ENCODE measurements around the gene KIAA1217. TPM values are rescaled to one million over a fixed set of nuclear protein-coding genes. Genes with fewer than 3 reads are reported as not detected.
"Not testable (repeated sequence)": the region's sequence is repeated elsewhere in the genome, so short reads cannot be mapped to it uniquely, and the experiment has no call there.

Gene KIAA1217
- polyA plus RNA-seq, 3 donors = not detected

DNA sequence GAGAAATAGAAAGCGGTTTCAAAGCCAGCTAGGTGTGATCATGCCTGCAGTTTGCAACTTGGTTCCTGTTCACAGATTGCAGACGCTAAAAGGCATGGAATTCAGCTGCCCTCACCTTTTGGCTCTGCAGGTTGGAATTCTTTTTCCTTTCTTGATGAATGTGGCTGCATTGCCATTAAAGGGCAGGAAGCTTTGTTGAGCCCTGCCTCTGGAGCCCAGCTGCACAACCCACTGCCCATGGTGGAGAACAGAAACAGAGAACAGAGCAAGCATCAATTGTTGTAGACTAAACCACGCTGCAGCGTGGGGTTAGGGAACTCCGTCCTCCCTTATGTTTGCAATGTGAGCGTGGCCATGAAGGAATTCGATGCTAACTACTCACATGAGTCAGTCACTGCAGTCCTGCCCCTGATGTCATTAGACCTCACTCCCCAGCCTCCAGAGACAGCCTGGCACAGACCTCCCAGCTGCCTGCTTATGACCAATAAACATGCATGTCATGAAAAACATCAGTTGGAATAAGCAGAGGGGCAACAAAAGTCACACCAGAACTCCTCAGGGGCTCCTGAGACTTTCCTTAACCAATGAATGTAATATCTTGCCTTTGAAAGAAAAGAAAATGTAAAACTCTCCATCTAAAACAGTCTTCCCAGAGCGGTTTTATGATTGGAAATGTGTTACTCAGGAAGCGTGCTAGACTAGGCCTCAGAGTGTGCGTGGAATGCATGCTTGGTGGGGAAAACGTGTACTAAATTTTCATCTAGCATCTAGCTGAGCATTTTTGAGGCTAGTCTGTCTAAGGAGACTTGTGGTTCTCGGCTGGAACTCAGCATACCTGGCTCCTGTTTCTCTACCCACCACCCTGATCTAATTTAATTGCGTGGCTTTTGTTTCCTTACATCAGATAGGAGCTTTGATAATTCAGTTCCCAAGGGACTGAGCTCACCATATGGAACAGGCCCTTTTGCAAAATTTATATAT is 232.2 kb downstream of the KIAA1217 start:
- WGBS (ENCODE audit: insufficient coverage) = 82% methylated on average over 9 of the region's 13 CpGs

DNA sequence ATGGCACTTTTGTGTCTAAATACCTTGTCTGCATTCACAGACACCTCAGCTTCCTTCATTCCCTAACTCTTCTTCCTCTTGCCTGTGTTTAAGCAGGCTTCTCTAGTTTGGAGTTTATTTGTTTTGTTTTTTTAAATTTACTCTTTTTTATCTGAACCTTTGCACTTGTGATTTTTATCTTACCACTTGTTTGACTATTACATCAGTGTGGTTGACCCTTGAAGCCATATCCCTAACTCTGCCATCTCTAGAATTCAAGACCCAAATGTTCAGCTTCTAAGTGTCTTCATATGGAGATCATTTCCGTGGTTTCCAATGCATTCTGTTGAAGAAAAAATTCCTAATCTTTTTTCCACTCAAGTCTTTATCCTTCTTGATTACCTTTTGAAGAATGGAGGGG is 233.3 kb downstream of the KIAA1217 start:
- Histone ChIP-seq H3K27me3 (ENCODE audit: control insufficient read depth in 2 of 2, insufficient read depth in 2 of 2, low read length in 2 of 2) (no peaks in the 10 kb centered on the region), H3K79me2 (ENCODE audit: insufficient read depth, low read length) (no peaks in the 10 kb centered on the region), H2AFZ (ENCODE audit: insufficient read depth, low read depth, low read length, poor library complexity, severe bottlenecking) (no peak overlapping the region), H3K9me3 (replicated peaks in 1 of 2; ENCODE audit: control insufficient read depth in 1 of 2, insufficient read depth in 1 of 2, low read length in 2 of 2) (no peaks in the 10 kb centered on the region), H3K4me1 (ENCODE audit: control insufficient read depth in 1 of 2, insufficient read depth in 2 of 2, low read length in 2 of 2) (no peaks in the 10 kb centered on the region), H3K36me3 (replicated peaks in 1 of 2; ENCODE audit: control insufficient read depth in 1 of 2, insufficient read depth in 2 of 2, low read length in 2 of 2) (no peaks in the 10 kb centered on the region), H3K9ac (ENCODE audit: insufficient read depth, low read length, poor library complexity, severe bottlenecking) (no peak overlapping the region), H3K4me3 (replicated peaks in 1 of 3; ENCODE audit: low read depth in 2 of 3, low read length in 3 of 3) (no peak overlapping the region), H3K4me2 (replicated peaks; ENCODE audit: extremely low read depth, low read length, poor library complexity, severe bottlenecking) (no peak overlapping the region), H4K20me1 (ENCODE audit: insufficient read depth, low read length) (no peaks in the 10 kb centered on the region), H3K27ac (ENCODE audit: low read depth in 1 of 2, low read length in 2 of 2) (no peak overlapping the region)
- DNase-seq = no peak
- Mint-ChIP-seq H3K27me3 (ENCODE audit: low read depth in 3 of 3) (no peaks in the 10 kb centered on the region), H3K9me3 (peaks cover 0 to 6% (median 0%) of the 10 kb centered on the region in 7 donors), H3K36me3 (no peaks in the 10 kb centered on the region), H3K27ac (no peak overlapping the region), H3K4me1 (no peaks in the 10 kb centered on the region), H3K4me3 (no peak overlapping the region)
- TF ChIP-seq, protein P1, sequence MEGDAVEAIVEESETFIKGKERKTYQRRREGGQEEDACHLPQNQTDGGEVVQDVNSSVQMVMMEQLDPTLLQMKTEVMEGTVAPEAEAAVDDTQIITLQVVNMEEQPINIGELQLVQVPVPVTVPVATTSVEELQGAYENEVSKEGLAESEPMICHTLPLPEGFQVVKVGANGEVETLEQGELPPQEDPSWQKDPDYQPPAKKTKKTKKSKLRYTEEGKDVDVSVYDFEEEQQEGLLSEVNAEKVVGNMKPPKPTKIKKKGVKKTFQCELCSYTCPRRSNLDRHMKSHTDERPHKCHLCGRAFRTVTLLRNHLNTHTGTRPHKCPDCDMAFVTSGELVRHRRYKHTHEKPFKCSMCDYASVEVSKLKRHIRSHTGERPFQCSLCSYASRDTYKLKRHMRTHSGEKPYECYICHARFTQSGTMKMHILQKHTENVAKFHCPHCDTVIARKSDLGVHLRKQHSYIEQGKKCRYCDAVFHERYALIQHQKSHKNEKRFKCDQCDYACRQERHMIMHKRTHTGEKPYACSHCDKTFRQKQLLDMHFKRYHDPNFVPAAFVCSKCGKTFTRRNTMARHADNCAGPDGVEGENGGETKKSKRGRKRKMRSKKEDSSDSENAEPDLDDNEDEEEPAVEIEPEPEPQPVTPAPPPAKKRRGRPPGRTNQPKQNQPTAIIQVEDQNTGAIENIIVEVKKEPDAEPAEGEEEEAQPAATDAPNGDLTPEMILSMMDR (IDR thresholded peaks at IDR 0.05) = no peak
- intact Hi-C loops (cut with micrococcal nuclease) = no loop called here
- no CpG with 5 or more reads among the region's 1 CpG for WGBS (ENCODE audit: insufficient coverage)

More for the DNA sequence above, 232.2 kb downstream of the KIAA1217 start:
- Histone ChIP-seq H3K4me1 (ENCODE audit: control insufficient read depth in 1 of 2, insufficient read depth in 2 of 2, low read length in 2 of 2) (no peaks in the 10 kb centered on the region), H3K9ac (ENCODE audit: insufficient read depth, low read length, poor library complexity, severe bottlenecking) (no peak overlapping the region), H4K20me1 (ENCODE audit: insufficient read depth, low read length) (no peaks in the 10 kb centered on the region), H3K4me3 (replicated peaks in 1 of 3; ENCODE audit: low read depth in 2 of 3, low read length in 3 of 3) (no peak overlapping the region), H3K27me3 (ENCODE audit: control insufficient read depth in 2 of 2, insufficient read depth in 2 of 2, low read length in 2 of 2) (no peaks in the 10 kb centered on the region), H2AFZ (ENCODE audit: insufficient read depth, low read depth, low read length, poor library complexity, severe bottlenecking) (no peak overlapping the region), H3K27ac (ENCODE audit: low read depth in 1 of 2, low read length in 2 of 2) (no peak overlapping the region), H3K36me3 (replicated peaks in 1 of 2; ENCODE audit: control insufficient read depth in 1 of 2, insufficient read depth in 2 of 2, low read length in 2 of 2) (no peaks in the 10 kb centered on the region), H3K4me2 (replicated peaks; ENCODE audit: extremely low read depth, low read length, poor library complexity, severe bottlenecking) (no peak overlapping the region), H3K79me2 (ENCODE audit: insufficient read depth, low read length) (no peaks in the 10 kb centered on the region), H3K9me3 (replicated peaks in 1 of 2; ENCODE audit: control insufficient read depth in 1 of 2, insufficient read depth in 1 of 2, low read length in 2 of 2) (no peaks in the 10 kb centered on the region)
- TF ChIP-seq, protein P1 (IDR thresholded peaks at IDR 0.05) = no peak
- Mint-ChIP-seq H3K4me1 (no peaks in the 10 kb centered on the region), H3K36me3 (no peaks in the 10 kb centered on the region), H3K4me3 (no peak overlapping the region), H3K9me3 (peaks cover 0 to 5% (median 0%) of the 10 kb centered on the region in 7 donors), H3K27me3 (ENCODE audit: low read depth in 3 of 3) (no peaks in the 10 kb centered on the region), H3K27ac (no peak overlapping the region)
- intact Hi-C loops (cut with micrococcal nuclease) = no loop called here
- no peak for DNase-seq

DNA sequence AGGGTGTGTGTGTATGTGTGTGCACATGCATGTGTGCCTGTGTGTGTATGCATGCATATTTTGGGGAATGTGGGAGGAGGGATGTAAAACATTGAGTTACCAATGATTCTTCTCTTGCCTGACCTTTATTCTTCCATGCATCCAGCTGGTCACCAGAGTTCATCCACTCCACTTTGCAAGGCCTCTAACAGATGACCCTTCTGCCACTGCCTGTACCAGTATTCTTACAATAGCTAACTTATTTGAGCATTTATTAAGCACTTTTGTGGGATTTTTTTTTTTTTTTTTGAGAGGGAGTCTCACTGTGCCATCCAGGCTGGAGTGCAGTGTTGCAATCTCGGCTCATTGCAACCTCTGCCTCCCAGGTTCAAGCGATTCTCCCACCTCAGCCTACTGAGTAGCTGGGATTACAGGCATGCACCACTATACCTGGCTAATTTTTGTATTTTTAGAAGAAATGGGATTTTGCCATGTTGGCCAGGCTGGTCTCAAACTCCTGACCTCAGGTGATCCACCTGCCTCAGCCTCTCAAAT is 233.8 kb downstream of the KIAA1217 start:
- H3K4me3 ChIP-seq (replicated peaks in 1 of 3; ENCODE audit: low read depth in 2 of 3, low read length in 3 of 3); H3K4me1 ChIP-seq (ENCODE audit: control insufficient read depth in 1 of 2, insufficient read depth in 2 of 2, low read length in 2 of 2); H3K27me3 Mint-ChIP-seq (ENCODE audit: low read depth in 3 of 3); H3K27ac Mint-ChIP-seq; DNase-seq; H3K36me3 Mint-ChIP-seq; H3K9me3 Mint-ChIP-seq; H3K79me2 ChIP-seq (ENCODE audit: insufficient read depth, low read length); H3K9me3 ChIP-seq (replicated peaks in 1 of 2; ENCODE audit: control insufficient read depth in 1 of 2, insufficient read depth in 1 of 2, low read length in 2 of 2); H3K27me3 ChIP-seq (ENCODE audit: control insufficient read depth in 2 of 2, insufficient read depth in 2 of 2, low read length in 2 of 2); intact Hi-C loops (cut with micrococcal nuclease); H3K36me3 ChIP-seq (replicated peaks in 1 of 2; ENCODE audit: control insufficient read depth in 1 of 2, insufficient read depth in 2 of 2, low read length in 2 of 2); H3K4me1 Mint-ChIP-seq; H3K4me3 Mint-ChIP-seq; H3K9ac ChIP-seq (ENCODE audit: insufficient read depth, low read length, poor library complexity, severe bottlenecking); H2AFZ ChIP-seq (ENCODE audit: insufficient read depth, low read depth, low read length, poor library complexity, severe bottlenecking); H3K27ac ChIP-seq (ENCODE audit: low read depth in 1 of 2, low read length in 2 of 2); H4K20me1 ChIP-seq (ENCODE audit: insufficient read depth, low read length); H3K4me2 ChIP-seq (replicated peaks; ENCODE audit: extremely low read depth, low read length, poor library complexity, severe bottlenecking): not testable (repeated sequence)
- WGBS (ENCODE audit: insufficient coverage) = no CpG with 5 or more reads among the region's 2 CpGs
